ENCODE results near the gene MYOD1. TPM values are rescaled to one million over a fixed set of nuclear protein-coding genes. Genes with fewer than 3 reads are reported as not detected.

The MYOD1 gene
- not detected in 2 replicates for total RNA-seq

GRCh38 chr11:17719028-17719937 is at the start of gene MYOD1:
MYOD1 (plus strand) TSS chr11:17719571; CDS start chr11:17719783, 212 bp downstream.
- H3K4me3 ChIP-seq (ENCODE audit: low read depth, low read length), result no peak within 1 kb of the TSS
- no peak for TF ChIP-seq CTCF (conservative IDR thresholded peaks at IDR 0.05; ENCODE audit: low read depth, low read length)
- no peak for DNase-seq (ENCODE audit: low read depth)

- TF ChIP-seq CTCF (conservative IDR thresholded peaks at IDR 0.05; ENCODE audit: low read depth, low read length), result no peak
- DNase-seq (ENCODE audit: low read depth), result no peak
- H3K4me3 ChIP-seq (ENCODE audit: low read depth, low read length), result no peak overlapping the region
These were observed 46.9 kb upstream of the MYOD1 start for GRCh38 chr11:17672469-17672868.

GRCh38 chr11:17673951-17674350 is 45.4 kb upstream of the MYOD1 start:
- no peak overlapping the region for H3K4me3 ChIP-seq (ENCODE audit: low read depth, low read length)
- no peak for TF ChIP-seq CTCF (conservative IDR thresholded peaks at IDR 0.05; ENCODE audit: low read depth, low read length)
- no peak for DNase-seq (ENCODE audit: low read depth)

- DNase-seq (ENCODE audit: low read depth), result no peak
- TF ChIP-seq CTCF (conservative IDR thresholded peaks at IDR 0.05; ENCODE audit: low read depth, low read length), result no peak
- no peak overlapping the region for H3K4me3 ChIP-seq (ENCODE audit: low read depth, low read length)
These were observed 36.5 kb upstream of the MYOD1 start for GRCh38 chr11:17682848-17683247.

GRCh38 chr11:17683377-17684161 is 35.8 kb upstream of the MYOD1 start:
- H3K4me3 ChIP-seq (ENCODE audit: low read depth, low read length), result no peak overlapping the region
- TF ChIP-seq CTCF (conservative IDR thresholded peaks at IDR 0.05; ENCODE audit: low read depth, low read length), result no peak
- DNase-seq (ENCODE audit: low read depth), result peak; percentile 30

GRCh38 chr11:17684550-17684949 is 34.8 kb upstream of the MYOD1 start:
- no peak for TF ChIP-seq CTCF (conservative IDR thresholded peaks at IDR 0.05; ENCODE audit: low read depth, low read length)
- no peak for DNase-seq (ENCODE audit: low read depth)
- no peak overlapping the region for H3K4me3 ChIP-seq (ENCODE audit: low read depth, low read length)

All from epithelial cell of proximal tubule (primary cell).